Stimulated activated CD8-positive, alpha-beta memory T cell treated with anti-CD3 and anti-CD28 coated beads, Interleukin-12 subunit alpha, Interleukin-12 subunit beta, amount 100 ng/mL, for 1 hour (primary cell): ENCODE data around the gene ARL5B.
"Not testable (repeated sequence)": the region's sequence is repeated elsewhere in the genome, so short reads cannot be mapped to it uniquely, and the experiment has no call there.

Source experiments
- DNase-seq: peaks from one replicate; pipeline ENCODE4 v3.0.0-alpha.2; 2020; ENCODE audit warnings: low read depth

The ARL5B gene, protein sequence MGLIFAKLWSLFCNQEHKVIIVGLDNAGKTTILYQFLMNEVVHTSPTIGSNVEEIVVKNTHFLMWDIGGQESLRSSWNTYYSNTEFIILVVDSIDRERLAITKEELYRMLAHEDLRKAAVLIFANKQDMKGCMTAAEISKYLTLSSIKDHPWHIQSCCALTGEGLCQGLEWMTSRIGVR

DNA sequence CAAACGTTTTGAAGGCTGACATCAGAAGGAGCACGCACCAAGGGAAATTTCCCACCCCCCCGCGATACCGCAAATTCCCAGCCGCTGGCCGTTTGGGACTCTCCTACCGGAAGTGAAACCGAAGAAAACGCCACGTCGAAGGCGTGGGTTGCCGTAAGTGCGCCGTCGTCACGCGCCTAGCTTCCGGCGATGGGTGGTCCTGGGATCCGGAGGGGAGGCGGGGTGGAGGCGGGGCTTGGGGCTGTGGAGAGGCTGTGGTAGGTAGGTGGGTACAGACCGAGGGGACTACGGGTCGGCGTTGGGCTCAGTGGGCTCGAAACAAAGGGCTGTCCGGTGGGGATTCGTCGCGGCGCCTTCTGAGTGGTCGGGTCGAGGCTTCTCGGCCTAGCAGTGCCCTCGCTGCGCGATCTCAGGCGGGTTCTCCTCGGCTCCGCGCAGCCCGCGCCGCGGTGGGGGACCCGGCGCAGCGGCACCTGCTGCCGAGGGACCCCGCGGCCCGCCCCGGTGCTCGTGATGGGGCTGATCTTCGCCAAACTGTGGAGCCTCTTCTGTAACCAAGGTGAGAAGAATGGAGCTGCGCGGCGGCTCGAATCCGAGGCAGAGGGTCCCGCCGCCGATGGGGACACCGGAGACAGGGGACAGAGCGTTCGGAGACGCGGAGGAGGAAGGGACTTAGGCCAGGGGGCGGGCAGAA is at the start of gene ARL5B:
Gene ARL5B (plus strand): TSS at position 307 of the 694 bp plus-strand sequence. CDS start 207 bp downstream, at position 514.
- DNase-seq: peak; percentile 96

DNA sequence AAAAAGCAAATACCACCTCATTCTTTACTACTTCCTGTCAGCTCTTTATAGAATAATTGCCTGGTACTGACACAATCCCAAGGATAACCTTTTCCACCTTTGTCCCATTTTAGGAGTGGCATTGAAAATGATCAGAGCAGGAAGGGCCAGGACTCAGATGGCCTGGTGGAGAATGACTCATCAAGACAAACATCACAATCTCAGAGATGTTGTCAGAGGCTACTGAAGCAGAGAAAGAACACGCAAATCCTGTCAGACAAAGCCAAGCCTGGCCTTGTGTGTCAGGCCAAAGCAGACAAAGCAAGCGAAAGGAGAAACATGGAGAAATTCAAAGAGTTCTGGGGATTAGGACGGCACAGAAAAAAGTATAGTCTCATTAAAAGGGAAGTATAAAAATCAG is 48.7 kb upstream of the ARL5B start:
- no peak for DNase-seq

DNA sequence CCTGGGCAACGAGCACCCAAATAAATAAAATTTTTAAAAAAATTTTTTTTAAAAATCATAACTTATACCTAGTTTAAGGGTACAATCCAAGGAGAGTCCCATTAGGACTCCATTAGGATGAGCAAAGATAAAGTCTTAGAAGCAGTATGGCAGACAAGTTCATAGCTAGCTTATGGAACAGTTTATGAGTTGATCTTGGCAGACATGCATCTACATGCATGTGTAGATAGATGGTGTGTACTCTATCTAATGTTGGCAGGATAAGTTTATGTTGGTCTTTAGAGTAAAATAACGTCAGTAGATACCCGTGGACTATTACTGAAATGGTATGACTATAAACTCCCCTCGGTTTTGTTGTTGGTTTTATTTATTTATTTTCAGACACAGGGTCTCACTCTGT is 48.1 kb upstream of the ARL5B start:
- no peak for DNase-seq

DNA sequence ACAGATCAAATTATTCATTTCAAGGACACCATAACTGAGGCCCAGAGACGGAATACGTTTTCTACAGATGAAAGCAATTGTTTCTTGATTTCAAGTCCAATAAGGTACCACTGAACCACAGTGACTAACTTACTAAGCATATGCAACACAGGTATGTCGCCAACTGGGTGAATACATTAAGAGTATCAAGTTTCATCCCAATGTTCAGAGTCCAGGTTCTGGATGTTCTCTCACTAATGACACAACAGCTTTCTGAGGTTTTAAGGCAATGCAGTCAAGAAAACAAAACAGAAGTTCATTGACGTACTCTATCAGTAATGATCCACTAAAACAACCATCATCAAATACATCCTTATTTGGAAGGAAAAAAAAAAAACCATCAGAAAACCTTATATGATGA is 43.6 kb upstream of the ARL5B start:
- no peak for DNase-seq

DNA sequence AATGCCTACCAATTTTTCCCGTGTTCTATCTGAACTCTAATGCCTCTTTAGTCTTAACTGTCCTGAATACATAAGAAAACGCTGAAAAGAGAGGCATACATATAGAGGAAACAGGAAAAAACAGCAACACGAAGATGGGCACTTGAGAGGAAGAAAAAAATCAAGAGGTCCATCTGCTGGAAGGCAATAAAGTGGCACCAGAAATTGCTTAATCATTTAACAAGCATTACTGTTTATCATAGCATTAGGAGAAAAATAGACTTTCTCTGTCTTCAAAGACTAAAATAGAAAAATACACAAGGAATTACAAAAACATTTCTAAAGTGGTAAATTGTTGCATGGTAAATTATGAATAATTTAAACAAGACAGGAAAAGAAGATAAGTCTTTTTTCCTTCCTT is 42.9 kb upstream of the ARL5B start:
- no peak for DNase-seq

DNA sequence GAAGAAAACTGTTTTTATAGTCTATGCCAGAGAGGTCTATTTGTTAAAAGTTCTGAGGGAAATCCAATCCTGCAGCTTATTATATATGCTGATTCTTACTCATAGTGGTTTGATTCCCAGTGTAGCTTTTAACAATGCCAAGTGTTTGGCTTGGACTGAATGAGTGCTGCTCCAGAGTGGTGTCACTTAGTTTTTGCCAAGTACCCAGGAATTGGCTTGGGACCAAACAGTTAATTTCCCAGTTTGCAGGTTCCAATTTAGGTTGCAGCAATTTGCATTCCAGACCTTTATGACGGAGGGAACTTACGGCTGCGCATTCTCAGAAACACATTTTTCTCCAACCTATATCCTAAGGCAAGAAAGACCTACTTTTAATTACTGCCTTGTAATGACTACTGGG is 40.2 kb upstream of the ARL5B start:
- no peak for DNase-seq

DNA sequence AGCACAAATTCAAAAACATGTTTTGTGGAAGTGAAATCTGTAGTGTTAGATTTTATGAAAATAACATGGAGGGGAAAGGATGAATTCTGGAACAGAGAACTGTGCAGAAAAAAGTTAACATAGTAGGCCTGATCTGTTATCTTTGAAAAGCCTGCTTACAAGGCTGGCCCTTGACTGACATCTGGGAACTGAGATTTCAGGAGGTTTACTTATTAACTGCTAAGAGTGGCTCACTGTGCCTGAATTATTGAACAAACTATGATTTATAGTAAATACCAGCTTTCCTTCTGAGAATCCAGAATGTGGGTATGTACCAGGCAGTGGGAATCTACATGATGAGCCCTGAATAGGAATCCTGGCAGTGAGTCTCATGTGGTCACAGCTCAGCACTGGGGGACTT is 38.4 kb upstream of the ARL5B start:
- no peak for DNase-seq

DNA sequence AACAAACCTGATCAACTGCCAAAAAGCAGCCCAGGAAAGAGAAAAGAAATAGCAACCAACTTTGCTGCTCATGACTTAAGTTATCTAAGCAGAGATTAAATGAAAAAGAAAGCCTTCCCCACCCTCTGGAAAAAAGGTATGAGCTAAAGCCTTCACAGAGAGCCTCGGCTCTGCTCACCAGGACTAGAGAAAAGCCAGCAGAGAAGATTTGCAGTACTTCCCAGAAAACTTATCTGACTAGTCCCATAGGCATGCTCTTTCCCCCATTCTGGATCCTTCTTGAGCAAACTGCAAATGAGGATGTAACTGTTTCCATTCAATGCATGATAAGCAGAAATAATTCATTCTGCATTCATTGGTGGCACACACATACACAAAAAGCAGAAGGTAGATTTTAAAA is 35.6 kb upstream of the ARL5B start:
- not testable (repeated sequence) for DNase-seq

DNA sequence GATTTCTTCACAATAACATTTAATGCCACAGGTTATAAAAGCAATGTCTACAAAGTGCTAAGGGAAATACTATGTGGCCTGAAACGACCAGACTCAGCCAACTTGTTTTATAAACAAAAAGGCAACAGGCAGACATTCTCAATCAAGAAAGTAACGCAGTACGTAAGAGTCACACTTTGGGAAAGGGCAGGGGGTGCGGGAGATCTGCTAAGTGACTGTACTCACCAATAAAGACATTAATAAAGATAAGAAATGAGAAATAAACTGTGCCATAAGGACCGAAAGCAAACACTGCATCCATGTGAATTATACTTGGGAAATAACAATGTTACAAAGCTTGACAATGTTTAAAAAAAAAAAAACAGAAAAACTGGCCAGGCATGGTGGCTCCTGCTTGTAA is 33.3 kb upstream of the ARL5B start:
- DNase-seq: no peak

DNA sequence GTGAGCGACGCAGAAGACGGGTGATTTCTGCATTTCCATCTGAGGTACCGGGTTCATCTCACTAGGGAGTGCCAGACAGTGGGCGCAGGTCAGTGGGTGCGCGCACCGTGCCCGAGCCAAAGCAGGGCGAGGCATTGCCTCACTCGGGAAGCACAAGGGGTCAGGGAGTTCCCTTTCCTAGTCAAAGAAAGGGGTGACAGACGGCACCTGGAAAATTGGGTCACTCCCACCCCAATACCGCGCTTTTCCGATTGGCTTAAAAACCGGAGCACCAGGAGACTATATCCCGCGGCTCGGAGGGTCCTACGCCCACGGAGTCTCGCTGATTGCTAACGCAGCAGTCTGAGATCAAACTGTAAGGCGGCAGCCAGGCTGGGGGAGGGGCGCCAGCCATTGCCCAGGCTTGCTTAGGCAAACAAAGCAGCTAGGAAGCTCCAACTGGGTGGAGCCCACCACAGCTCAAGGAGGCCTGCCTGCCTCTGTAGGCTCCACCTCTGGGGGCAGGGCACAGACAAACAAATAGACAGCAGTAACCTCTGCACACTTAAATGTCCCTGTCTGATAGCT is 31.7 kb upstream of the ARL5B start:
- DNase-seq: peak; percentile 58

DNA sequence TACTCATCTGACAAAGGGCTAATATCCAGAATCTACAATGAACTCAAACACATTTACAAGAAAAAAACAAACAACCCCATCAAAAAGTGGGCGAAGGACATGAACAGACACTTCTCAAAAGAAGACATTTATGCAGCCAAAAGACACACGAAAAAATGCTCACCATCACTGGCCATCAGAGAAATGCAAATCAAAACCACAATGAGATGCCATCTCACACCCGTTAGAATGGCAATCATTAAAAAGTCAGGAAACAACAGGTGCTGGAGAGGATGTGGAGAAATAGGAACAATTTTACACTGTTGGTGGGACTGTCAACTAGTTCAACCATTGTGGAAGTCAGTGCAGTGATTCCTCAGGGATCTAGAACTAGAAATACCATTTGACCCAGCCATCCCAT is 26.7 kb upstream of the ARL5B start:
- not testable (repeated sequence) for DNase-seq

DNA sequence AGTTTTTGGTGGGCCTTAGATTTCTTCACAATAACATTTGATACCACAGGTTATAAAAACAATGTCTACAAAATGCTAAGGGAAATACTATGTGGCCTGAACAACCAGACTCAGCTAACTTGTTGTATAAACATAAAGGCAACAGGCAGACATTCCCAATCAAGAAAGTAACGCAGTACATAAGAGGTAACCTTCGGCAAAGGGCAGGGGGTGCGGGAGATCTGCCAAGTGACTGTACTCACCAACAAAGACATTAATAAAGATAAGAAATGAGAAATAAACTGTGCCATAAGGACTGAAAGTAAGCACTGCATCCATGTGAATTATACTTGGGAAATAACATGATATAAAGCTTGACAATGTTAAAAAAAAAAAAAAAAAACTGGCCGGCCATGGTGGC is 23.2 kb upstream of the ARL5B start:
- no peak for DNase-seq

DNA sequence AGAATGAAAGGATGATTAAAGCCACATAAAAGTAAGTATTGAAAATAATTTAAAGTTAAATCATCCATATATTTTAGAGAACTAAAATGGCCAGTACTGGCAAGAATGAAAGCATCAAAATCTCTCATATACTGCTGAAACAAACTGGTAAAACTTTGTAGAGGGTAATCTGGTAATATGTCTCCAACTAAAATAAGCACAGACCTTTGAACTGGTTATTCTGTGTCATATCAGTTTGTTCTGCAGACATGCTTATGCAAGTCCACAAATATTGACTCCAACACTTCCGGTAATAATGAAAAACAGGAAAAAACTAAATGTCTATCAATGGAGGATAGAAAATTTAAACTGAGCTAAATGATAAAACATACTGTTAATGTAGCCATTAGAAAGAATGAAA is 21.8 kb upstream of the ARL5B start:
- not testable (repeated sequence) for DNase-seq

DNA sequence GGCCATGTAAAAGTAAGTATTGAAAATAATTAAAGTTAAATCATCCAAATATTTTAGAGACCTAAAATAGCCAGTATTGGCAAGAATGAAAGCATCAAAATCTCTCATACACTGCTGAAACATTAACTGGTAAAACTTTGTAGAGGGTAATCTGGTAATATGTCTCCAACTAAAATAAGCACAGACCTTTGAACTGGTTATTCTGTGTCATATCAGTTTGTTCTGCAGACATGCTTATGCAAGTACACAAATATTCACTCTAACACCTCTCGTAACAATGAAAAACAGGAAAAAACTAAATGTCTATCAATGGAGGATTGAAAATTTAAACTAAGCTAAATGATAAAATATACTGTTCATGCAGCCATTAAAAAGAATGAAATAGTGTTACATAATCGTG is 19.5 kb upstream of the ARL5B start:
- not testable (repeated sequence) for DNase-seq

DNA sequence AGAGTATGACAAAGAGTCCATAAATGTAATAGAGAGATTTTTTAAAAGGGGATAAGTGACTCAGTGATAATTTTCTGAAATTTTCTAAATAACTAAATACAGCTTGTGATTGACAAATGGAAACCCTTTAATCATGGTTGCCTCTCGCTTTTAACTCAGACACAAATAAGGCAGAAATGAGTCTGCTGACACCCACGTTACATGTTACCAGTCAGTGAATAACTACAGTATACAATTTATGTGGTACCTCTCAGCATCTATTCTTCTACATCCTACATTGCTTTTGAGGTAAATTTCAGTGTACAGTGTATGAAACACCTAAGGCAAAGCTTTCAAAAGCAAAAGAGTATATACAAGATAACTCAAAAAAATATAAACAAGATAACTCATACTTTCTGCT is 12.1 kb upstream of the ARL5B start:
- no peak for DNase-seq

DNA sequence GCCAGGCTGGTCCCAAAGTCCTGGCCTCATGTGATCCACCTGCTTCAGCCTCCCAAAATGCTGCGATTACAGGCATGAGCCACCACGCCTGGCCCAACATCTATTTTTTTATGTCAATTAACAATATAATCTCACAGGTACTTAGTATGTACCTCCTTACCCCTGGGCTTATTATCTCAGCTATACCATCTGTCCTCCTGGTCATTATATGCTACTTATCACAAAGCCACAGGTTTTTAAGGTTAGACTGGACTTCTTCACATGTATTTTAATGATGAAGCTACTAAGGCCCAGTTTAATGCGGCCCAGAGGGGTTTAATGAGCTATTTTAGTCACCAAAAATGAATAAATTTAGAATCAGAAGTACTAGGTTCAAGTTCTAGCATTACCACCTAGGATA is 11.3 kb upstream of the ARL5B start:
- no peak for DNase-seq

DNA sequence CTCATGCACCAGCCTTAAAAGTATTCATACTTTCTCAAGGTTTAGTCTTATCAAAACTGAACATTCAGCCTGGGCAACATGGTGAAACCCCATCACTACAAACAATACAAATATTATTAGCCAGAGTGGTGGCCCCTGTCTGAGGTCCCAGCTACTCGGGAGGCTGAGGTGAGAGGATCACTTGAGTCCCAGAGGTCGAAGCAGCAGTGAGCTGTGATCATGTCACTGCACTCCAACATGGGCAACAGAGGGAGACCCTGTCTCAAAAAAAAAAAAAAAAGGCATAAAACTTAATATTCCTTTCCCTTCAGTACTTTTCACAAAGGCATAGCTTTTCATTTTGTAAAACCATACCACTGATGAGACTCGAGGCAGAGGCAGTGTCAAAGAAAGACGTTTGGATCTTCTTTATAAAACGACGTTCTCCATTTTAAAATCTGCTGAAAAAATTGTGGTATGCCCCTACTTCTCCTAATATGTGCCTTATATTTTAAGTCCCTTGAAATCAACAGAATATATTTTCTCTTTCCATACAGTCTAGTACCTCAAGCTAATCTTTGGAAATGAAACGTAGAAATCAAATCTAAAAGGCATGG is 9.8 kb upstream of the ARL5B start:
- no peak for DNase-seq

DNA sequence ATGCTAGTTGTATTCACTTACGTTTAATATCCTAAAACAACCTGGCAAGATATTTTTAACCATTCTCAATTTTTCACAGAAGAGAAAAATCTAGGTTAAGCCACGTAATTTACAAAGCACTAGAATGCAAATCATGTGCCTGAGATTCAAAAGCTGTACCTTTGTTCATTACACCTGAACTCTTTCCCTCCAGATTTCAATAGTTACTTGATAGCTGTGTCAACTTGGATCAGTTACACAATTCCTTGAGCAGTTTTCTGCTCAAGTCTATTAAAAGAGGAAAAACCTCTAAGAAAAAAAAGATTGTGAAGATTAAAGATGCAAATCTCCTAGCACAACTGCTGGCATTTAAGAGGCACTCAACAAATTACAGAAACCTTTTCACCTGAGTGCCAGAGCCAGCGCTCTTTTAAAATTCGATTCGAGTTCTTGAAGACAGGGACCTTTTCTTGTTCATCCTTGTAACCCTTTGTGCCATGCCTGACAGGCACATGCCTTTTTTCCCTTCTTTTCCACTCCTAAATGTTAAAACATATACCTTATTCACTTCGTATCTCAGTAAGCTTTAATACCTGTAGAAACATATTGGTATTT is 8.7 kb upstream of the ARL5B start:
- no peak for DNase-seq

DNA sequence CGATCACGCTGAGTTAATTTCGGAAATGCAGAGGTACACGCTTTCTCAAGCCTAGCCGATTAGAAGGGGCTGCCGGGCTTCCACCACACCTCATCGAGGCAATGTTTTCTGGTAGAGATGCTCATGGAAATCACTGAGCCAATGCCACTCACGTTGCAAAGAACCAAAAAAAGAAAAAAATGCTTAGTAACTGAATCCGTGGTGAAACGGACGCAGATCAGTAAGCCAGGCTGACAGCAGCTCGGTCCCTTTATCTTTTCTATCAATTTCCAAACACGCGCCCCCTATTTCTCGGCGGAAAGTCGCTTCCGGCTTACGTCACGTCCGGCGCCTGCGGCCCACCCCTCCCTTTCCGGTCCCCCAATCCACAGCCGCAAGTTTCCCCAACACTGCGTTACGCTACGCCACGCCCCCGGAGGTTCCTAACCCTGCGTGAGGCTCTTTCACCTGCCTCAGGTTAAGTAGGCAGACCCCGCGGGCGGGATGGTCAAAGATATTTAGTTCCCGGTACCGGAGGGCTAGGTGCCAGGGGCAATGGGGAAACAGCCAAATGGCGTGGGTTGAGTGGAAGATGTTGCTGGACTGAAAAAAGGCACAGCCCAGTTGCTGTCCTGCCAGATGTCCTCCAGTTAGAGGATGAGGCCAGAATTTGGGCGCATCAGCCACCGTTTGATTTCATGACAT is 7.8 kb upstream of the ARL5B start, which contains the start of gene NSUN6:
Gene NSUN6 (minus strand): TSS at position 264 of the 684 bp plus-strand sequence. CDS start 384 bp downstream, outside the sequence.
- peak; percentile 94 for DNase-seq

DNA sequence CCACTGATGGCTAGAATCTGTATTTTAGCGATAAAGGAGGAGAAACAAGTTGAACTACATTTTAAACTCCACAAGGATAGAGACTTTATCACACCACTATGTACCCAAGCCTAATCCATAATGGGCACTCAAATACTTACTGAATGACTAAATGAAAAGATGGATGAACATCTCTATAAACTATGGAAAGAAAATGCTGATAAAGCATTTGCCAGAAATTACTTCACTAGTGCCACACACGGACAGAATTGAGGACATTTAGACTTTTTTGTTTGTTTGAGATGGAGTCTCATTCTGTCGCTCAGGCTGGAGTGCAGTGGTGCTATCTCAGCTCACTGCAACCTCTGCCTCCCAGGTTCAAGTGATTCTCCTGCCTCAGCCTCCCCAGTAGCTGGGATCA is 6.1 kb upstream of the ARL5B start:
- DNase-seq: no peak

DNA sequence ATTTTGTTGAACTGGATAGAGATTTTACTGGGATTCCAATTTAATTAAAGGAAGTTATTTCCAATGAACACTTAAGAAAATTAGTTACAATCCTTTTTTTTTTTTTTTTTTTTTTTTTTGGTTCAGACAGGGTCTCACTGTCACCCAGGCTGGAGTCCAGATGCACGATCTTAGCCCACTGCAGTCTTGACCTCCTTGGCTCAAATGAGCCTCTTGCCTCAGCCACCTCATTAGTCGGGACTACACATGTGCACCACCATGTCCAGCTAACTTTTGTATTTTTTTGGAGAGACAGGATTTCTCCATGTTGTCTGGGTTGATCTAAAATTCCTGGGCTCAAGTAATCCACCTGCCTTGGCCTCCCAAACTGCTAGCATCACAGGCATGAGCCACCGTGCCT is 2.5 kb upstream of the ARL5B start:
- DNase-seq: no peak
